Neural crest cell (in vitro differentiated cells): ENCODE data around the gene TESMIN. TPM values are rescaled to one million over a fixed set of nuclear protein-coding genes. Genes with fewer than 3 reads are reported as not detected.

ENCODE experiments used
- DNase-seq: peaks from one replicate; pipeline ENCODE4 v3.0.0; 2021; ENCODE audit warnings: low read depth, mixed read lengths, low spot score
- H3K27ac Mint-ChIP-seq: one replicate; pipeline ENCODE4 v1.8.0; 2021; ENCODE audit warnings: mild to moderate bottlenecking, mixed read lengths; ENCODE audit not compliant: unreplicated experiment
- H3K27me3 Mint-ChIP-seq: 2 replicates; pipeline ENCODE4 v1.8.0; 2021; ENCODE audit warnings: low read depth, mild to moderate bottlenecking, mixed read lengths
- H3K36me3 Mint-ChIP-seq: 2 replicates; pipeline ENCODE4 v1.8.0; 2021; ENCODE audit warnings: low read depth, mild to moderate bottlenecking, mixed read lengths
- H3K4me1 Mint-ChIP-seq: 2 replicates; pipeline ENCODE4 v1.8.0; 2021; ENCODE audit warnings: mixed read lengths
- H3K4me3 Mint-ChIP-seq: one replicate; pipeline ENCODE4 v1.8.0; 2021; ENCODE audit warnings: mild to moderate bottlenecking, mixed read lengths
- H3K9me3 Mint-ChIP-seq: 2 replicates; pipeline ENCODE4 v1.8.0; 2021; ENCODE audit warnings: mixed read lengths
- total RNA-seq: library from RNA; stranded (reverse); gene quantifications from 2 replicates; pipeline ENCODE4 v1.2.1, GENCODE V29; 2021
- TF ChIP-seq, protein P1 (sequence below): fragments of 200-600 bp; sonication (generic); conservative IDR thresholded peaks from 2 replicates; pipeline ENCODE4 v1.5.0; 2021; ENCODE audit warnings: antibody characterized with exemption, mild to moderate bottlenecking

The TESMIN gene
- total RNA-seq, 1 donor from 2014 or later, result 6.8 TPM

DNA sequence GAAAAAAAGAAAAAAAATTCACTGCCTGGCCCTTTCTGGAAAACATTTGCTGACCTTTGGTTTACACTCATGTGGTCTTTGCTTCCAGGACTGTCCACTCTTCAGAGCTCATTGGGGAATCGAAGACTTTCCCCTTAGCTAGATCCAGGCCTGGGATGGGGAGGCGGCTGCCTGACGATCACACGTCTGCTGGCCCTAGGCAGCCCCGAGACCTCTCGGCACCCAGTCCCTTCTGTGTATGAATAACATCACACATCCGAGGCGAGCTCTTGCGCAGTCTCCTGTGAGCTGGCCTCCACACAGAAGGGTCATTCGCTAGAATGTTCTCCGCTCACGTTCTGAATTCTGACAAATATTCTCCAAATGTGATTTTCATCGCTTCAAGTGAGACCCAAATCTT is 92.7 kb downstream of the TESMIN start:
- TF ChIP-seq, protein P1, sequence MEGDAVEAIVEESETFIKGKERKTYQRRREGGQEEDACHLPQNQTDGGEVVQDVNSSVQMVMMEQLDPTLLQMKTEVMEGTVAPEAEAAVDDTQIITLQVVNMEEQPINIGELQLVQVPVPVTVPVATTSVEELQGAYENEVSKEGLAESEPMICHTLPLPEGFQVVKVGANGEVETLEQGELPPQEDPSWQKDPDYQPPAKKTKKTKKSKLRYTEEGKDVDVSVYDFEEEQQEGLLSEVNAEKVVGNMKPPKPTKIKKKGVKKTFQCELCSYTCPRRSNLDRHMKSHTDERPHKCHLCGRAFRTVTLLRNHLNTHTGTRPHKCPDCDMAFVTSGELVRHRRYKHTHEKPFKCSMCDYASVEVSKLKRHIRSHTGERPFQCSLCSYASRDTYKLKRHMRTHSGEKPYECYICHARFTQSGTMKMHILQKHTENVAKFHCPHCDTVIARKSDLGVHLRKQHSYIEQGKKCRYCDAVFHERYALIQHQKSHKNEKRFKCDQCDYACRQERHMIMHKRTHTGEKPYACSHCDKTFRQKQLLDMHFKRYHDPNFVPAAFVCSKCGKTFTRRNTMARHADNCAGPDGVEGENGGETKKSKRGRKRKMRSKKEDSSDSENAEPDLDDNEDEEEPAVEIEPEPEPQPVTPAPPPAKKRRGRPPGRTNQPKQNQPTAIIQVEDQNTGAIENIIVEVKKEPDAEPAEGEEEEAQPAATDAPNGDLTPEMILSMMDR, result no peak
- no peak overlapping the region for H3K4me3 Mint-ChIP-seq
- H3K9me3 Mint-ChIP-seq, result no peaks in the 10 kb centered on the region
- peaks cover 10% of the 10 kb centered on the region for H3K4me1 Mint-ChIP-seq
- DNase-seq, result no peak
- H3K36me3 Mint-ChIP-seq, result no peaks in the 10 kb centered on the region
- H3K27ac Mint-ChIP-seq, result no peak overlapping the region
- no peaks in the 10 kb centered on the region for H3K27me3 Mint-ChIP-seq

DNA sequence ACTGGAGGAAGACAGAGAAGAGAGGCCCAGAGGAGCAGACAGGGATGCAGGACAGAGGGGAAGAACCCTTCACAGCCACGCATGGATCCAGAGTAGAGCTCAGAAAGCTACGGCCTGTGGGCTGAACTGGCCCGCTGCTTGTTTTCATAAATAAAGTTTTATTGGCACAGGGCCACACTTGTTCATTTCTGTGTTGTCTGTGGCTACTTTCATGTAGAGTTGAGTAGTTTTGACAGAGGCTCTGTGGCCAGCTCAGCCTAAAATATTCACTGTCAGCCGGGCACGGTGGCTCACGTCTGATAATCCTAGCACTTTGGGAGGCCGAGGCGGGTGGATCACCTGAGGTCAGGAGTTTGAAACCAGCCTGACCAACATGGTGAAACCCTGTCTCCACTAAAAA is 93.2 kb downstream of the TESMIN start:
- no peak for DNase-seq
- peaks cover 10% of the 10 kb centered on the region for H3K4me1 Mint-ChIP-seq
- H3K27me3 Mint-ChIP-seq, result no peaks in the 10 kb centered on the region
- TF ChIP-seq, protein P1, result no peak
- H3K36me3 Mint-ChIP-seq, result no peaks in the 10 kb centered on the region
- H3K27ac Mint-ChIP-seq, result no peak overlapping the region
- H3K9me3 Mint-ChIP-seq, result no peaks in the 10 kb centered on the region
- H3K4me3 Mint-ChIP-seq, result no peak overlapping the region

Other genes starting within 250 kb of the TESMIN start
- 1.1 and 1.8 TPM in 2 replicates for gene GAL, start 67.0 kb downstream of the TESMIN start, total RNA-seq
- 0.48 and 0.54 TPM in 2 replicates for gene CPT1A, start 90.4 kb upstream of the TESMIN start, total RNA-seq
- 64.4 and 69.0 TPM in 2 replicates for gene MRPL21, start 152.3 kb upstream of the TESMIN start, total RNA-seq
- 28.1 and 30.1 TPM in 2 replicates for gene IGHMBP2, start 152.4 kb upstream of the TESMIN start, total RNA-seq
- gene MRGPRD, start 229.5 kb upstream of the TESMIN start, total RNA-seq, result not detected in 2 replicates